Left lung (tissue), 10 donors: ENCODE measurements around the gene TIAM1. TPM values are rescaled to one million over a fixed set of nuclear protein-coding genes. Genes with fewer than 3 reads are reported as not detected.

ENCODE experiments used
- ATAC-seq: fragments of 200-7000 bp; cut with Tn5 transposase; one replicate; pipeline ENCODE4 v1.9.1; 2020; ENCODE audit warnings: moderate library complexity
- DNase-seq, 4 donors: peaks; one replicate each; pipeline ENCODE4 v3.0.0-alpha.2; 2013 to 2020
- H3K27ac ChIP-seq, 2 donors: fragments of 200-600 bp; sonication (generic) in 1 of 2; one replicate each; pipeline versions ENCODE4 v1.5.0 to v1.8.0; 2020 to 2021
- H3K27me3 ChIP-seq, 2 donors: fragments of 200-600 bp; sonication (generic) in 1 of 2; one replicate each; pipeline versions ENCODE4 v1.5.0 to v1.8.0; 2020 to 2021
- H3K36me3 ChIP-seq, 2 donors: fragments of 200-600 bp; sonication (generic) in 1 of 2; one replicate each; pipeline versions ENCODE4 v1.5.0 to v1.8.0; 2020 to 2021
- H3K4me1 ChIP-seq, 2 donors: fragments of 200-600 bp; one replicate each; pipeline ENCODE4 v1.8.0; 2021
- H3K4me3 ChIP-seq, 2 donors: fragments of 200-600 bp; sonication (generic) in 1 of 2; one replicate each; pipeline versions ENCODE4 v1.5.0 to v1.8.0; 2020 to 2021; ENCODE audit warnings: mild to moderate bottlenecking in 1 of 2
- H3K9me3 ChIP-seq, 2 donors: fragments of 200-600 bp; sonication (generic) in 1 of 2; one replicate each; pipeline versions ENCODE4 v1.5.0 to v1.8.0; 2020 to 2021
- CTCF ChIP-seq, 2 donors: fragments of 200-600 bp; sonication (generic) in 1 of 2; IDR thresholded peaks; one replicate each; pipeline versions ENCODE4 v1.5.0 to v1.8.0; 2021; ENCODE audit warnings: antibody characterized with exemption in 2 of 2
- intact Hi-C, 2 donors: fragments of 100-400 bp; cut with DNase I; formaldehyde crosslinking; loops; one replicate each; pipeline versions ENCODE4 v1.11.2 to v1.14.2; 2022
- polyA plus RNA-seq, 6 donors: library from polyadenylated mRNA; unstranded; fragments of 120-200 nt; gene quantifications; one replicate each; pipeline ENCODE4 v1.2.1, GENCODE V29; 2013; ENCODE audit not compliant: insufficient read length in 6 of 6
- total RNA-seq, 2 donors: library from RNA; stranded (reverse); fragmentation: NEBNext Ultra II Directional; extraction: Animal tissue kit (Norgen Biotek cat#: 25700); gene quantifications; one replicate each; pipeline ENCODE4 v1.2.1, GENCODE V29; 2021
- donor health status: DM: no; HTN: yes; CAD: no.
- donor health status: DM: no; HTN: no; CAD: no.

TIAM1 gene
- total and polyA plus RNA-seq, 8 donors = 9.7 to 65.5 (median 49.5) TPM

GRCh38 chr21:31283025-31283424, 61.0 kb downstream of the TIAM1 start:
- no peak for DNase-seq
- H3K27me3 ChIP-seq = no peaks in the 10 kb centered on the region
- H3K36me3 ChIP-seq = no peaks in the 10 kb centered on the region
- H3K4me1 ChIP-seq = no peaks in the 10 kb centered on the region
- H3K9me3 ChIP-seq = peaks cover 0 to 5% of the 10 kb centered on the region in 2 donors
- no peak for ATAC-seq
- H3K4me3 ChIP-seq = no peak overlapping the region
- no peak overlapping the region for H3K27ac ChIP-seq
- intact Hi-C loops = no loop called here
- no peak for TF ChIP-seq CTCF (IDR thresholded peaks at IDR 0.05)

GRCh38 chr21:31282095-31282709, 61.9 kb downstream of the TIAM1 start:
- no peaks in the 10 kb centered on the region for H3K4me1 ChIP-seq
- no peak for DNase-seq
- no peak overlapping the region for H3K4me3 ChIP-seq
- no peak overlapping the region for H3K27ac ChIP-seq
- no peak for TF ChIP-seq CTCF (IDR thresholded peaks at IDR 0.05)
- no peaks in the 10 kb centered on the region for H3K9me3 ChIP-seq
- H3K36me3 ChIP-seq = no peaks in the 10 kb centered on the region
- intact Hi-C loops = no loop called here
- H3K27me3 ChIP-seq = no peaks in the 10 kb centered on the region
- peak; percentile 60 for ATAC-seq

GRCh38 chr21:31281561-31281960, 62.5 kb downstream of the TIAM1 start:
- no peaks in the 10 kb centered on the region for H3K9me3 ChIP-seq
- no peaks in the 10 kb centered on the region for H3K4me1 ChIP-seq
- ATAC-seq (no peak), DNase-seq (no peak)
- no peaks in the 10 kb centered on the region for H3K36me3 ChIP-seq
- no peak overlapping the region for H3K4me3 ChIP-seq
- no peak overlapping the region for H3K27ac ChIP-seq
- H3K27me3 ChIP-seq = no peaks in the 10 kb centered on the region
- intact Hi-C loops = no loop called here
- TF ChIP-seq CTCF (IDR thresholded peaks at IDR 0.05) = no peak

- TF ChIP-seq CTCF (IDR thresholded peaks at IDR 0.05) = no peak
- no peaks in the 10 kb centered on the region for H3K27me3 ChIP-seq
- H3K27ac ChIP-seq = no peak overlapping the region
- intact Hi-C loops = no loop called here
- no peaks in the 10 kb centered on the region for H3K9me3 ChIP-seq
- H3K4me1 ChIP-seq = no peaks in the 10 kb centered on the region
- no peak for ATAC-seq
- DNase-seq = no peak
- H3K4me3 ChIP-seq = no peak overlapping the region
- H3K36me3 ChIP-seq = no peaks in the 10 kb centered on the region
Measured at GRCh38 chr21:31279986-31280385, 64.1 kb downstream of the TIAM1 start.

GRCh38 chr21:31279214-31279613, 64.8 kb downstream of the TIAM1 start:
- TF ChIP-seq CTCF (IDR thresholded peaks at IDR 0.05) = no peak
- H3K9me3 ChIP-seq = no peaks in the 10 kb centered on the region
- H3K4me3 ChIP-seq = no peak overlapping the region
- H3K27ac ChIP-seq = no peak overlapping the region
- no peaks in the 10 kb centered on the region for H3K4me1 ChIP-seq
- H3K27me3 ChIP-seq = no peaks in the 10 kb centered on the region
- intact Hi-C loops = no loop called here
- H3K36me3 ChIP-seq = no peaks in the 10 kb centered on the region
- DNase-seq (no peak), ATAC-seq (no peak)
